ENCODE measurements around the gene KCNH1.

- TF ChIP-seq CTCF (IDR thresholded peaks at IDR 0.05 in 8 of 11, conservative IDR thresholded peaks at IDR 0.05 in 3 of 11) = no peak
- no peak for TF ChIP-seq POLR2A (IDR thresholded peaks at IDR 0.05)
- no peak for TF ChIP-seq POLR2AphosphoS5 (IDR thresholded peaks at IDR 0.05)
Measured at GRCh38 chr1:211082824-211083223, 51.1 kb downstream of the KCNH1 start.
